CD4-positive, alpha-beta memory T cell (primary cell): ENCODE measurements around the gene TBC1D10A. TPM values are rescaled to one million over a fixed set of nuclear protein-coding genes. Genes with fewer than 3 reads are reported as not detected.

Source experiments
- CTCF ChIA-PET: fragments of 350-600 bp; sonication (Branson Sonifier 250); formaldehyde crosslinking; loops from one replicate; lab custom pipeline; 2021; ENCODE audit warnings: inconsistent platforms; ENCODE audit not compliant: partially characterized antibody; lab: Charles Lee
- POLR2A ChIA-PET: fragments of 350-600 bp; sonication (Branson Sonifier 250); formaldehyde crosslinking; loops from one replicate; lab custom pipeline; 2021; ENCODE audit not compliant: partially characterized antibody; lab: Charles Lee
- DNase-seq, 5 donors: peaks; one replicate each; pipeline versions ENCODE4 v3.0.0 to v3.0.0-alpha.2; 2020 to 2022; ENCODE audit warnings: mixed read lengths in 1 of 5
- H3K27ac ChIP-seq: one replicate; pipeline ENCODE4 v1.7.0; 2013; ENCODE audit warnings: low read depth, low read length
- H3K27me3 ChIP-seq: 2 replicates; pipeline ENCODE4 v1.7.0; 2013; ENCODE audit warnings: mild to moderate bottlenecking, low read length, moderate library complexity; ENCODE audit not compliant: insufficient read depth
- H3K36me3 ChIP-seq: 2 replicates; pipeline ENCODE4 v1.7.0; 2013; ENCODE audit warnings: mild to moderate bottlenecking, low read length, moderate library complexity; ENCODE audit not compliant: insufficient read depth
- H3K4me1 ChIP-seq: 2 replicates; pipeline ENCODE4 v1.7.0; 2013; ENCODE audit warnings: mild to moderate bottlenecking, low read length, moderate library complexity; ENCODE audit not compliant: insufficient read depth
- H3K4me3 ChIP-seq, 2 donors: one replicate each; pipeline ENCODE4 v1.7.0; 2013; ENCODE audit warnings: low read length in 2 of 2, mild to moderate bottlenecking in 1 of 2
- H3K9me3 ChIP-seq, 2 donors: one replicate each; pipeline ENCODE4 v1.7.0; 2013; ENCODE audit warnings: low read length in 2 of 2, control low read depth in 1 of 2; ENCODE audit not compliant: control insufficient read depth in 1 of 2
- H3K27ac Mint-ChIP-seq, 7 donors: one replicate each; pipeline ENCODE4 v1.8.0; 2020 to 2021; ENCODE audit warnings: mixed read lengths in 7 of 7, mild to moderate bottlenecking in 6 of 7, inconsistent platforms in 3 of 7, moderate library complexity in 3 of 7
- H3K27me3 Mint-ChIP-seq, 2 donors: one replicate each; pipeline ENCODE4 v1.8.0; 2020 to 2021; ENCODE audit warnings: mixed read lengths in 2 of 2
- H3K36me3 Mint-ChIP-seq, 2 donors: one replicate each; pipeline ENCODE4 v1.8.0; 2020 to 2021; ENCODE audit warnings: mixed read lengths in 2 of 2, inconsistent platforms in 1 of 2, mild to moderate bottlenecking in 1 of 2
- H3K4me1 Mint-ChIP-seq, 4 donors: one replicate each; pipeline ENCODE4 v1.8.0; 2020 to 2021; ENCODE audit warnings: mixed read lengths in 4 of 4, mild to moderate bottlenecking in 1 of 4
- H3K4me3 Mint-ChIP-seq, 8 donors: one replicate each; pipeline ENCODE4 v1.8.0; 2020 to 2021; ENCODE audit warnings: mixed read lengths in 8 of 8, mild to moderate bottlenecking in 7 of 8, moderate library complexity in 6 of 8, inconsistent platforms in 3 of 8
- H3K9me3 Mint-ChIP-seq, 8 donors: one replicate each; pipeline ENCODE4 v1.8.0; 2020 to 2021; ENCODE audit warnings: mixed read lengths in 8 of 8, mild to moderate bottlenecking in 5 of 8, inconsistent platforms in 3 of 8, moderate library complexity in 1 of 8
- intact Hi-C: fragments of 100-400 bp; cut with micrococcal nuclease; formaldehyde crosslinking; loops from one replicate; pipeline ENCODE4 v1.15.1; 2023
- polyA plus RNA-seq, 2 donors: library from polyadenylated mRNA; unstranded; fragments of 300-500 nt; fragmentation: Illumina TruSeq; gene quantifications; one replicate each; pipeline ENCODE4 v1.2.3, GENCODE V29; 2021
- total RNA-seq, 2 experiments: library from RNA; stranded (reverse); gene quantifications; one replicate each; pipeline ENCODE4 v1.2.3, GENCODE V29; 2021

The TBC1D10A gene
- total and polyA plus RNA-seq, 4 experiments from 2014 or later: 60.6 to 76.8 (median 61.9) TPM

DNA sequence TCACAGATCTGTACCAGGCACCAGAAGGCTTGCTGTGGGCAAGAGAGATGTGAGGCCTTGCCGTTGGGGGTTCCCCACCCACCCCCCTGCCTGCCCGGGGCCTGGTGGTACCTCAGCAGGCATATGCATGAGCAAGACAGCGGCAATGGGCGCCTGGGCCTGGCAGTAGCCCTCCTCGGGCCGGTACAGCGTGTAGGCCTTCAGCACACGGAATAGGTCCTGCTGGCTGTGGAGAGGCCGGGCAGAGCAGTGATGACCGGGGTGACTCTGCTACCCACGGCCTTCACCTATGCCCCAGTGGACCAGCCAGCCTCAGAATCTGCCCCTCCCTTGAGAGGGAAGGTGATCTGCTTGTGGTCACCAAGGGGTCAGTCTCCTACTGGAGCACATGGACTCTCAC is 31.9 kb downstream of the TBC1D10A start:
- Histone ChIP-seq H3K27ac (no peak overlapping the region), H3K27me3 (no peaks in the 10 kb centered on the region), H3K4me1 (peaks cover 61% of the 10 kb centered on the region), H3K36me3 (peaks cover 68% of the 10 kb centered on the region), H3K4me3 (no peak overlapping the region), H3K9me3 (no peaks in the 10 kb centered on the region)
- H3K27me3 Mint-ChIP-seq: no peaks in the 10 kb centered on the region
- DNase-seq: peak in 1 of 5 donors; percentile 25
- ChIA-PET POLR2A (interaction anchor here (1.2 to 15.0 kb wide), 4 partner anchors 11 to 62 kb away, joined by 6 to 333 read pairs (median 128); partner anchors contain the start of genes CCDC157, SF3A1 and TBC1D10A), CTCF (interaction anchor here (0.7 to 7.9 kb wide), 4 partner anchors 11 to 94 kb away, joined by 3 to 218 read pairs (median 4); partner anchors contain the start of gene TBC1D10A)
- H3K9me3 Mint-ChIP-seq: no peaks in the 10 kb centered on the region
- no peak overlapping the region for H3K27ac Mint-ChIP-seq
- peaks cover 32 to 62% (median 44%) of the 10 kb centered on the region in 4 donors for H3K4me1 Mint-ChIP-seq
- intact Hi-C loops: no loop called here
- no peak overlapping the region for H3K4me3 Mint-ChIP-seq
- peaks cover 32 to 69% of the 10 kb centered on the region in 2 donors for H3K36me3 Mint-ChIP-seq

DNA sequence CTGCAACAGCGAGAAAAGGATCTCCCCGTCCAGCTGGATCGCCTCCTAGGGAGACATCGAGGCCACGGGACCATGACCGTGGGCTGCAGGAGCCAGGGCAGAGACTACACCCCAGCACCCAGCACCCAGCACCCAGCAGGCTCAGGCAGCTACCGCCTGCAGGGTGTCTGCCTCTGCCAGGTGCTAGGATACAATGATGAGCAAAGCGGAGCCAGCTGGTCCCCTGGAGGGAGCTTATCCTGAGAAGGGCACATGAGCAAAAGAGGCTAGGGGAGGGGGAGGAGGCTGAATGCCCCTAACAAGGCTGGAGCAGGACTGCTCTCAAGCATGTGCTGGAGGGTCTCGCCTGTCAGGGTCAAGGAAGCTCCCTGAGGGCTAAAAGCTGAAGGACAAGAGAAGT is 32.7 kb downstream of the TBC1D10A start:
- ChIA-PET CTCF (interaction anchor here (0.7 to 7.9 kb wide), 4 partner anchors 17 to 95 kb away, joined by 3 to 218 read pairs (median 3); partner anchors contain the start of genes RNF215 and TBC1D10A), POLR2A (interaction anchor here (3.0 to 15.0 kb wide), 3 partner anchors 11 to 63 kb away, joined by 11 to 333 read pairs (median 244); partner anchors contain the start of genes CCDC157, SF3A1 and TBC1D10A)
- H3K27ac Mint-ChIP-seq: peak overlapping the region in 3 of 7 donors; percentile 15 to 68 (median 48)
- H3K36me3 Mint-ChIP-seq: peaks cover 32 to 70% of the 10 kb centered on the region in 2 donors
- H3K4me3 Mint-ChIP-seq: no peak overlapping the region
- H3K9me3 ChIP-seq: no peaks in the 10 kb centered on the region
- DNase-seq: peak in 1 of 5 donors; percentile 4
- H3K36me3 ChIP-seq: peaks cover 68% of the 10 kb centered on the region
- H3K4me3 ChIP-seq: no peak overlapping the region
- H3K27ac ChIP-seq: no peak overlapping the region
- H3K4me1 ChIP-seq: peaks cover 59% of the 10 kb centered on the region
- H3K9me3 Mint-ChIP-seq: no peaks in the 10 kb centered on the region
- H3K27me3 Mint-ChIP-seq: no peaks in the 10 kb centered on the region
- no peaks in the 10 kb centered on the region for H3K27me3 ChIP-seq
- intact Hi-C loops: no loop called here
- peaks cover 30 to 65% (median 42%) of the 10 kb centered on the region in 4 donors for H3K4me1 Mint-ChIP-seq

DNA sequence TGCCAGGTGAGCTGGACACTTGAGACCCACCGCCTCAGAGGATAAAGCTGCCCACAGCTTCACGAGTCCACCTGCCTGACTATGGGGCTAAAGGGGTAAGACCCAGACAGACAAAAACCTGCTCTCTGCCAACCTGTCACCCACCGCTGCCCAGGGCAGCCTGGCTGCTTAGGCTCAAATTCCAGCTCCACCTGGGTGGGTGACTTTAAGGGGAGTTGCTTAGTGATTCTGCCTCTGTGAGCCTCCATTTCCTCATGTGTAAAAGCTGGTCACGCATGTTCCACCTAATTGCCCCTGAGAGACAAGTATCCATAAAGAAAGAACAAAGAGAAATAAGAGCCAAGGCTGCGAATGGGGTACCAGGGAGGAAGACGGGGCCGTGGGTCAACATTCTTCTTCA is 33.7 kb downstream of the TBC1D10A start:
- peak overlapping the region in 1 of 7 donors; percentile 35 for H3K27ac Mint-ChIP-seq
- H3K9me3 Mint-ChIP-seq: no peaks in the 10 kb centered on the region
- H3K4me3 Mint-ChIP-seq: no peak overlapping the region
- Histone ChIP-seq H3K36me3 (peaks cover 58% of the 10 kb centered on the region), H3K27me3 (no peaks in the 10 kb centered on the region), H3K4me1 (peaks cover 58% of the 10 kb centered on the region), H3K27ac (no peak overlapping the region), H3K9me3 (no peaks in the 10 kb centered on the region), H3K4me3 (no peak overlapping the region)
- no peak for DNase-seq
- intact Hi-C loops: no loop called here
- peaks cover 26 to 61% of the 10 kb centered on the region in 2 donors for H3K36me3 Mint-ChIP-seq
- POLR2A ChIA-PET: interaction anchor here (1.0 to 15.0 kb wide), 4 partner anchors 12 to 131 kb away, joined by 3 to 333 read pairs (median 181); partner anchors contain the start of genes CCDC157, SF3A1 and TBC1D10A
- peaks cover 30 to 64% (median 41%) of the 10 kb centered on the region in 4 donors for H3K4me1 Mint-ChIP-seq
- CTCF ChIA-PET: interaction anchor here (6.3 to 7.9 kb wide), 2 partner anchors 18 to 35 kb away, joined by 115 to 218 read pairs; partner anchors contain the start of gene TBC1D10A
- H3K27me3 Mint-ChIP-seq: no peaks in the 10 kb centered on the region

DNA sequence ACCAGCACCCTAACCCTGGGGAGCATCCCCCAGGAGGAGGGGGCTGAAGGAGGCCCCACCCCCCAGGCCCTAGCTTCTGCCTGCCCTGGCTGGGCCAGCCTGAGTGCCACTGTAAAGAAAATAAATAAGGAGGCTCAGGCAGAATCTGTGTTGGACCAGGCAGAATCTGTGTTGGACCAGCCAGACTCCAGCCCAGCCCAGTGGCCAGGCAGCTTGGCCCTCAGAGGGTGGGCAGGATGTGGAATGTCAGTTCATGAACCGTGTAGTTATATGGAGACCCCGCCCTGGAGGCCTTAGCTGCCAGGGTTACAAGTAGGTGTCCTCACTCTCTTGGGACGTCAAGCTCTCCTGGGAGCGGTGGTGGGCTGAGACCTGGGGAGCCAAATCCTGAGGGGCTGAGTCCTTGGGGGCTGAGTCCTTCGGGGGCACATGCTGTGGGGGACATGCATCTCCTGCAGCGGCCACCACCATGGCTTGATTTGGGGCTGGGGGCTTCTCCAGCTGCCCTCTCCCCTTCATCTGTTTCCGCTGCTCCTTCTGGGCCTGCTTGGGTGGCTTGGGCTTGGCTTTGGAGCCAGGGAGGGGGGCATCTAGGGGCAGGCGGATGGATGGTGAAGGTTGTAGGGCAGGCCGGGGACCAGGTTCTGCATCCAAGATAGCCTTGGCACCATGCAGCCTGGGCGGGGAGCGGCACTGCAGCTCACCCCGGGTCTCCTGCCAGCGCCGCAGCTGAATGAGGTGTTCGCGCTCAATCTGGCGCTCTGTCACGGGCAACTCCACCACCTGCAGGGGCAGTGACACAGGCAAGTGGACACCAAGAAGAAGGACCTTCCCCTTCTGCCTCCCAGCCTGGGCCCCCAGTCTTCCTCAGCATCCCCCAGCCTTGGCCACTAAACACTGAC is 34.4 kb downstream of the TBC1D10A start:
- DNase-seq: peak in 1 of 5 donors; percentile 16
- no peaks in the 10 kb centered on the region for H3K27me3 ChIP-seq
- H3K27ac ChIP-seq: no peak overlapping the region
- peaks cover 55% of the 10 kb centered on the region for H3K4me1 ChIP-seq
- ChIA-PET CTCF (interaction anchor here (0.7 to 7.9 kb wide), 4 partner anchors 18 to 184 kb away, joined by 3 to 218 read pairs (median 60); partner anchors contain the start of gene TBC1D10A), POLR2A (interaction anchor here (1.0 to 15.0 kb wide), 7 partner anchors 13 to 131 kb away, joined by 3 to 333 read pairs (median 56); partner anchors contain the start of genes CCDC157, SF3A1 and TBC1D10A)
- no peaks in the 10 kb centered on the region for H3K9me3 Mint-ChIP-seq
- H3K27me3 Mint-ChIP-seq: no peaks in the 10 kb centered on the region
- no peaks in the 10 kb centered on the region for H3K9me3 ChIP-seq
- no peak overlapping the region for H3K4me3 ChIP-seq
- intact Hi-C loops: no loop called here
- peaks cover 23 to 54% of the 10 kb centered on the region in 2 donors for H3K36me3 Mint-ChIP-seq
- H3K27ac Mint-ChIP-seq: peak overlapping the region in 2 of 7 donors; percentile 66 to 91
- peaks cover 32 to 63% (median 41%) of the 10 kb centered on the region in 4 donors for H3K4me1 Mint-ChIP-seq
- H3K4me3 Mint-ChIP-seq: no peak overlapping the region
- H3K36me3 ChIP-seq: peaks cover 52% of the 10 kb centered on the region

DNA sequence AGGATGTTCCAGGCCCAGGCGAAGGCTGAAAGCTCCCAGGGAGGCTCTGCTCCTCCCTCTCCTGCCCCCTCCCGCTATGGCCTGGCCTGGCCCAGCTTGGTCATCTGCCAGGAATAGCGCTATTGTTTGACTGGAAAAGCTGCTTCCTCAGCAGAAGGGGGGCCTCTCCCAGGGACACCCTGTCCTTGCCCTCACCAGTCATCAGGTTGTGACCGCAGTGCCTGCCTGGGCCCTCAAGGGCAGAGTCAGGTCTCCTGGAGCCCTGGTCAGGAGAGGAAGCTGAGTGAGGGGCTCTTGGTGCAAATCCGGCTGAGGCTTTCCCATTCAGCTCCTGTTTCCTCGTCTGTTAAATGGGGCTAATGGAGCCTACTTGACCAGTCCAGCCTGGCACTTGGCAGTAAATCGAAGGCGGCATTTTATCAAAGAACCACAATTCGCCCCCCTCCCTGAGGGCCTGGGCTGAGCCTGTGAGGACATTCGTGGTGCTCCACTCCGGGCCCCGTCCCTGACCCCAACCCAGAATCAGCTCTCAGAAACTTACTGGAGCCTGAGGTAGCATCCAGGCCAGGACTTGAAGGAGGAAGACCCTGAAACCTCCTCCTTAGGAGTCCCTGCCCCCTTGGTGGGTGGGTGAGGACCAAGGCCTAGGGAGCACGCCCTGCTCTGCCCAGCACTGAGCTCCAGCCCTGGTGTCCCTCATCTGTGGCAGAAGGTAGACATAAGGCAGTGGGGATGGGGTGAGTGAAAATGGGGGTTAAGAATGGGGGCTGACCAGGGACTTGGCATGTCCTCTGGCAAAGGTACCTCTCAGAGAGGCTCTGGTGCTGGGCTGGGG is 35.5 kb downstream of the TBC1D10A start:
- Mint-ChIP-seq H3K36me3 (peaks cover 14 to 46% of the 10 kb centered on the region in 2 donors), H3K9me3 (no peaks in the 10 kb centered on the region), H3K4me1 (peaks cover 28 to 60% (median 37%) of the 10 kb centered on the region in 4 donors), H3K27me3 (no peaks in the 10 kb centered on the region), H3K27ac (peak overlapping the region in 6 of 7 donors; percentile 10 to 94 (median 60)), H3K4me3 (peak overlapping the region in 2 of 8 donors; percentile 27 to 94)
- H3K36me3 ChIP-seq: peaks cover 41% of the 10 kb centered on the region
- DNase-seq: peak in 1 of 5 donors; percentile 37
- H3K4me1 ChIP-seq: peaks cover 55% of the 10 kb centered on the region
- H3K27ac ChIP-seq: peak overlapping the region; percentile 68
- ChIA-PET POLR2A (interaction anchor here (0.7 to 15.0 kb wide), 11 partner anchors 10 to 106 kb away, joined by 3 to 333 read pairs (median 46); partner anchors contain the start of genes CCDC157, OSM, RNF215 and SEC14L2), CTCF (interaction anchor here (1.7 to 9.2 kb wide), 6 partner anchors 20 to 183 kb away, joined by 5 to 392 read pairs (median 78); partner anchors contain the start of genes CCDC157, RNF215, SF3A1 and TBC1D10A)
- no peaks in the 10 kb centered on the region for H3K9me3 ChIP-seq
- no peaks in the 10 kb centered on the region for H3K27me3 ChIP-seq
- H3K4me3 ChIP-seq: no peak overlapping the region
- intact Hi-C loops: no loop called here
